Limb (tissue), 2 donors: ENCODE data around the gene MSI1.
A peak's percentile ranks its signal among the peaks of the same experiment; 100 is the strongest.

Source experiments
- DNase-seq, 2 donors: peaks; one replicate each; pipeline ENCODE4 v3.0.0-alpha.2; 2016; ENCODE audit errors: extremely low spot score in 2 of 2

Gene MSI1

DNA sequence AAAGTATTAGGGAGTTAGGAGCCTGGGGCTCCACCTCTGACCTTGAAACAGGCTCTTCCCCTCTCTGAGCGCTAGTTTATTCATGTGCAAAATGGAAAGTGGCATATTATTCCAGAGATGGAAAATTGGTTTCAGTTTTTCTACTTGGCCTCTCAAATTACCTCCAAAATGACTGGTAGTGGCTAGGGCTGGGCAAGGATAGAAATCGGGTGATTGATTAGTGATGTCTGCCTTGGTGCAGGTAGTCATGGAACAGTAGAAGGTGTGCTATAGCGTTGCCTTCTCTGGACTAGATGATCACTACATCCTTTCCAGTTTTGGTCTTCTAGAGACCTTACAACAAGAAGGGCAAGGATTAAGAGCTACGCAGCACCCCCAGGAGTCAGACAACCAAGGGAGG, 8.6 kb upstream of the MSI1 start:
- DNase-seq: no peak

DNA sequence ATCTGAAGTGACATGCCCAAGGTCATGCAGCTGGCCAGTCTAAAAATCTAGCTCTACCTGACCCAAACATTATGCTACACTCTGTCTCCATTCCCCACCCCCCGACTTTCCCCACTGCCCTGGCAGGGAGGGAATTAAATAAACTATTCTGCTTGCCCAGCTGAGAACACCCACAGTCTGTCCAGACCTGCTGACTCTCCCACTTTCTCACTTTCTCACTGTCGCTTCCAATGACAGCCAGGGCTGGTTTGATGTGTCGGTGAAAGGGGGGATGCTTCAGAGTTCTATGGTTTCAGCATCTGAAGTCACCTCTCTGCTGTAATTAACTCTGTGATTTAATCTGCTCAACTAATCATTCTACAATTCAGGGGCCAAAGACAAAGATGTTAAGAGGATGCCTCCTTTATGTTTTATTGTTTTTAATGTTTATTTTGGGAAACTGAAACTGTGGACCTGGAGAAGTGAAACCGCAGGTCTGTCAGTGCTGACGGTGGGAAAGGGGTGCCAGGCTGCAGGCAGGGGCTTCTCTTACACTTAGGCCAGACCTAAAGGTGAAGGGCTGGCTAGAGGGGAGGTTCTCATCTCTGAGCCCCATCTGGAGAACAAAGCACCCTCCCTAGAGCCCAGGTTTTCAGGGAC, 8.1 kb upstream of the MSI1 start:
- DNase-seq: no peak

DNA sequence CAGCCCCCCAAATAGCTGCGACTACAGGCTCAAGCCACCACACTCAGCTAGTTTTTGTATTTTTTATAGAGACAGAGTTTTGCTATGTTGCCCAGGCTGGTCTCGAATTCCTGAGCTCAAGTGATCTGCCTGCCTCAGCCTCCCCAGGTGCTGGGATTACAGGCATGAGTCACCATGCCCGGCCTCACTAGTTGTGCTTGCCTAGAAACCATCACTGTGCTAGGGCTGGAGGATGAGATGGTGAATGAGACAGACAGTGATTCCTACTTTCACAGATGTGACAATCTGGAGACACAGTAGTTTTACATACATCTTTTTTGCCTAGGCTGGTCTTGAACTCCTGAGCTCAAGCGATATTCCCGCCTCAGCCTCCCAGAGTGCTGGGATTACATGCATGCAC, 7.5 kb upstream of the MSI1 start:
- DNase-seq: no peak

DNA sequence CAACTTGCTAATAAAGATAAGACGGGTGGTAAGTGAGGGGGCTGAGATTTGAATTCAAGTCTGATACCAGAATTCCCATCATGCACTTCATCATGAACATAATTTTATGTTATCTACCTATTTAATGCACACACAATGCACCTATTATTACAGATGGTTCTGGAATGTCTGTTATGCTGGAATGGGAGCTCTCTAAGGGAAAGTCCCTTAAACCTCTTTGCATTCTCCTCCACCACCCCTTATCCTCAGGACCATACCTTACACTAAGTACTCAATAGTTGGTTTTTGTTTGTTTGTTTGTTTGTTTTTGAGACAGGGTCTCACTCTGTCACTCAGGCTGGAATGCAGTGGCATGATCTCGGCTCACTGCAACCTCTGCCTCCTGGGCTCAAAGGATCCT, 7.0 kb upstream of the MSI1 start:
- DNase-seq: no peak

DNA sequence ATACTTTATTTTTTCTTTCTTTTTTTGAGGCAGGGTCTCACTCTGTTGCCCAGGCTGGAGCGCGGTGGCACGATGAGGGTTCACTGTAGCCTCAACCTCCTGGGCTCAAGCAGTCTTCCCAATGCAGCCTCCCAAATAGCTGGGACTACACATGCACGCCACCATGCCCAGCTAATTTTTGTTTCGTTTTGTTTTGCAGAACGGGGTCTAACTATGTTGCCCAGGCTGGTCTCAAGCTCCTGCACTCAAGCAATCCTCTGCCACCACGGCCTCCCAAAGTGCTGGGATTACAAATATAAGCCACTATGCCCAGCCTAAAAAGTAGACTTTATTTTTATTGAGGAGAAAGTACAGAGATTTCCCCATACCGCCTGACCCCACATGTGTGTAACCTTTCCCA, 4.7 kb upstream of the MSI1 start:
- no peak for DNase-seq

DNA sequence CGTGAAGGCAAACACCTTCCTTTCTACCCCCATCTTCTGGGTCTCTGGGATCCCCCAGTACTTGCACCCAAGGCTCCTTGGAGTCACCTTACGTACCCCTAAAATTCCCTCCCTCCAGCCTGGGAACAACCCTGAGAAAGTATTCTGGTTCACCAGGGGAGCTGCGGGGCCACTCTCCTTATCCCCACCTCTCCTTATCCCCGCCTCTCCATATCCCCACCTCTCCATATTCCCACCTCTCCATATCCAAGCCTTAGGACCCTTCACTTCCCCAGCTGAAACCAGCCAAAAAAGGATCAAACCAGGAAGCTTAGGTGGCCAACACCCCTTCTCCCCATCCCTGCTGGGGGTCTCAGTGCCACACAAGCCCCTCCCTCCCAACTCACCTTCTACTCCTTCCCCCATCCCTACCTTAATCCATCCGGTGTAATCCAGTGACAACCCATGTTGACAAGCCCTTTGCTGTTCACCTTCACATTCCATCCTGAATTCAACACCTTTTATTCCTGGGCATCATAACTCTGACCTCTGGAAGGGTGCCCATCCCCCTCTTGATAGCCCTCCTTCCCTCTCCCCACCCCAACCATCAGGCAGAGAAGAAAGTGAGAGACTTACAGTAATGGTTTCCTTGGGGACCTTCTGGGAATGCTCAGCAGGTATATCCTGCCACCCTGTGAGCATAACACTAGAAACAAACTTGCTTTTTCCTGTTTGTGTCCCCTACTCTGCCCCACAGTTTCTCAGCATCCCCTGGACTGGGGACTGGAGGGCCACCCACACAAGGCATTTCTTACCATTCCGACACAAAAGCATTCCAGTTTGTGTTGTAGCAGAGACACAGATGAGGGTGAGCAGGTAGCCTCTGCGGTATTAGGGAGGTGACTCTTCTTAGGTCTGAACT, 1.6 kb upstream of the MSI1 start:
- DNase-seq: no peak

DNA sequence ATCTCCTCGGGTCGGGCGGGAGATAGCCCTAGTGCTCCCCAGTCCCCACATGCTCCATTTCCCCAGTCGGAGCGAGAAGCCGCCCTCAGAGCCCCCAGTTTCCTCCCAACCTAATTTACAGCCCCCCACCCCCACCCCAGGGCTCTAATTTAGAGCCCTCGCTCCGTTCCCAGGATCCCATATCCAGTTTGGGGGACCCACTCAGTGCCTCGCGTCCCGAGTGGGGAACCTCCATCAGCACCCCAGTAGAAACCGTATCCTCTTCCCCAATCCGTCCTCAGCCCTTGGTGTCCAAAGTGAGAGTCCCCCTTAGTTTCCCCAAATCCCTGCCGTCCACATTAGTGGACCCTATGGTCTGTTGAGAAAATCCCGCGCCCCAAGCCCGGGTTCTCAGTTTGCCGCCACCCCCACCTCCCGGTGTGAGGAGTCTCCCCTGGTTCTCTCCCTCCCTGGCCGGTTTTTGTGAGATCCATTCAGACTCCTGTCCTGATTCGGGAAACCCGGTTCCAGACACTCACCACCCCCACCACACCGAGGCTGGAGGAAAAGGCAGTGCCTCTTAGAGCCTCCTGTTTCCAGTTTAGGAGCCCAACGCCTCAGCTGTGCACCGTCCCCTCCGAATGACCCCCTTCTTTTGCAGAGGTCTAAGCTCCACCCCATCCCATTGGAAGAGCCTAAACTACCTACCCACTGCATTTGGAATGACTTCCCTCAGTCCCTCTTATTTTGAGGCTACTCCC, 809 bp upstream of the MSI1 start:
- DNase-seq: no peak

DNA sequence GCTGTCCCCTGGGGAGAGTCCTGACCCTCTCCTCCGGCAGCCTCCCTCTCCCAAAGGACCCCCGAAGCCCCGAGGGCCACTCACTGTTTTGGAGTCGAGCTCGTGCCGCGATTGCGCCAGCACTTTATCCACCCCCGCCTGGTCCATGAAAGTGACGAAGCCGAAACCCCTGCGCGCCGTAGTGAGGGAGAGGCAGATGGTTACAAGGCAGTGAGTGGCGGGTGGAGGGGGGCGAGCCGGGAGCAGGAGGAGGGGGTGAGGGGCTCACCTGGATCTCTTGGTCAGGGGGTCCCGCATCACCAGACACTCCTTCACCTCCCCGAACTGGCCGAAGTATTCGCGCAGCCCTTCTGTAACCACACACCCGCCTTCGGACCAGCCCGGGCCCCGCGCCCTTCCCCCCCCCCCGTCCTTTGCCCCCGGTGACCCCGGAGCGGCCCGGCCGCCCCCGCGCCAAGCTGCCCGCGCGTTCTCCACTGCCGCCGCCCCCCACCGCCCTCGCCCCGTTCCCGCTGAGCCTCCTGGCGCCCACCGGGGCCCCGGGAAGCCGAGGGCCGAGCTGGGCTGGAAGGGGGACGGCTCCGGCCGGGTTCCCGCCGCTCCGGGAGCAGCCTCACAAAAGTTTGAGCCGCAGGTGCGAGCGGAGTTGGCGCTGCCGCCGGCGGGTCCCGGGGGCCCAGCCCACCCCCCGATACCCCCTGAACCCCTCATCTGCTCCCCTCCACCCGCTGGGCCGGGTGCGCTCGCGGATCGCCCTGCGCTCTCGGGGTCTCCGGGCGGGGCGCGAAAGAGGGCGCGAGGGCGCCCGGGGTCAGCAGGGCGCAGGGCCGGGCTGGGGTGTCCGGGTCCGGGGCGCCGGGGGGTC, 808 bp downstream of the MSI1 start:
- peak in 1 of 2 donors; percentile 68 for DNase-seq

DNA sequence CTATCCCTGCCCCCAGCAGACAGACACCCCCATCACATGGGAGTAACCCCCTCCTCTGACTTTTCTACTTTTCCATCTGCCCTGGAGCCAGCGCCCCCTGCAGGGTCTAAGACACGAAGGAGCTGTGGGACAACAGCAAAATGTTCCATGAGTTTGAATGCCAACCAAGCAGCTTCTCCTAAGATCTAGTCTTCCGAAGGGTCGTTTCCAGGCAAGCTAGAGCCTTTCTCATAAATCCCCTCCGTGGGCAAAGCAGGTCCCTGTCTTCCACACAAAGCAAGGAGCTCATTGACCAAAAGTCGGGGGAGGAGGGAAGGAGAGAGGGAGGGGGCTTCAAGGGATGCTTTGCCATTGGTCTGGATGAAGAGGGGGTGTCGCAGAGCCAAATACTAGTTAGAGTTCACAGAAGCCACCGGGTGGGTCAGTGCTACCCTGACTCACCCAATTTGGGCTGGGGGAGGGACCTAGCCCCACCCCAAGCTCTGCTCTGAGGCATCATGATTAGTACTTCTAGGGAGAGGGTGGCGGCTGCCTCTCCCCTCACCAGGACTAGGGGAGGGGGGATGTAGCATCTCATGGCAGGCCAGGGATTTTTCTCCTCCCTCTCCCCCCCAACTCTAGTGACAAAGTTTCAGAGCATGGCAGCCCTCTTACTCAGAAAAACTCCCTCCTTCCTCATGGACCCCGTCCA, 1.6 kb downstream of the MSI1 start:
- DNase-seq: peak in 1 of 2 donors; percentile 46

DNA sequence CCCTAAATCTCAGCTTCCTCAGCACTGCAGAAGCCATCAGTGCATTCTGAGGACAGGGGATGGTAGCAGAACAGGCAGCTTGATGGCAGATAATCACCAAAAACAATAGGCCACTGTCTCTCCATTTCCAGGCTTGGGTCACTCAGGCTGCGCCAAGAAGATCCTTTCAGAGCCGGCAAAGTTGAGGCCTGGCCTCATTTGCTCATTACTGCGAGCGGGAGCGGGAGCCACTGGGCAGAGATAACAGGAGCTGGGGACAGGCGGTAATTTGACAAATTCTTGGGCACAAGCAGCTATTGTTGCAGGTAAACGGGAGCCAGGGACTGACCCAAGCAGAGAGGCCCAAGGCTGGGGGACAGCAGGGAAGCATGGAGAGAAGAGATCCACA, 2.1 kb downstream of the MSI1 start:
- DNase-seq: no peak

DNA sequence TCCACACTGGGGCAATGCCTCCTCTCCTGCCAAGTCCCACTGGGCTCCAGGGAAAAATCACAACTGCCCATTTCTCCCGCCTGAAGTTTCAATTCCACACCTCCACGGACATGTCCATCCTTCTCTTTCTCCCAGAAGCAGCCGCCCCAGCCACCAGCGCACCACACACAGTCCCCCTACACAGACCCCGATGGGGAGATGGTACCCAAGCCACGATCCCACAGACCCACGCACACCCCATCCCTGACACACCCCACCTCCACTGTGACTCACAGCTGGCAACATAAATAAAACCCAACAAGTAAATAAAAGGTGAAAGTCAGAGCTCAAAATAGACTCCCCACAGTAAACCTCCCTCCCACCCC, 2.6 kb downstream of the MSI1 start:
- DNase-seq: no peak

DNA sequence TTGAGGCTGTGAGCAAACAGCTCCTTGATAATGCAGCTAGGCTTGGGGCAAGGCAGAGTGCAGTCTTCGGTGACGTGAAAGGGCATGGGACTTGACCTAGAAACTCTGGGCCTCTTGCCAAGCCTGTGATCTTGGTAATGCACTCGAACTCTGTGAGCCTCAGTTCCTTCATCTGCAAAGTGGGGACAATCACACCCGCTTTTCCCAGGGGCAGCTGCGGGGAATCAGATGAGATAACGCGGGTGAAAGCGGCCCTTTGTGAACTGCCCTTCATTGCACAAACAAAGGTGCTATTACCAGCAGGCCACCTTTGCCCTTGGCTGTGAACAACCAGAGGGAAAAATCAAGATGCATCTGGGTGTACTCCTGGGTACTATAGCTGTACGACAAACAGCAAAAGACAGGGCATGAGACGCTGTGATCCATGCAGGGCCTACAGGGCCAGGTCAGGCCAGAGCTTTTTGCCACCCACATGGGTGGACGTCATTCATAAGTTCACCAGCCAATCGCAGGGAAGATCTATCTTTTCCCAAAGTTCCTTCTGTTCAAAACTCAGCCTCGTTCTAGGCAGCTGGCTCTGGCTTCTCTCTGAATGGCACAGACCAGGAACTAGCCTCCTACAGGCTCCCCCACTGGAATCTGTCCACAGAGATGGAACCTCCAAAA, 3.2 kb downstream of the MSI1 start:
- DNase-seq: no peak

DNA sequence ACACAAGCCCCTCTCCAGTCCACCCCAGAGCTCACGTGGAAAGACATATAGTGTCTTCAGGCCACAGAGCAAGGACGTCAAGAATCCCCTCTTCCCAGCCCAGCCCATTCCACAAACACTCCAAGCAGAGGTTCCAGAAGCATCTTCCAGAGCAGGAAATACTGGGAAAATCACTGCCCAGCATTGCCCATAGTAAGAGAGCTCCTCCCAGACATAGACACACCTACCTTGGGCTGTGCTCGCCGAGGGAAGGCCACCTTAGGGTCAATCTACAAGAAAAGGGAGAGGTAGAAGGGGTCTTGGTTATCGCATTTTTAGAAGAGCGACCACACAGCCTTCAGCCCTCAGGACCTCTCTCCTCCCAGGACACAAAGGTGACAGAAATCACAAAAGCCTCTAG, 4.5 kb downstream of the MSI1 start:
- DNase-seq: no peak

DNA sequence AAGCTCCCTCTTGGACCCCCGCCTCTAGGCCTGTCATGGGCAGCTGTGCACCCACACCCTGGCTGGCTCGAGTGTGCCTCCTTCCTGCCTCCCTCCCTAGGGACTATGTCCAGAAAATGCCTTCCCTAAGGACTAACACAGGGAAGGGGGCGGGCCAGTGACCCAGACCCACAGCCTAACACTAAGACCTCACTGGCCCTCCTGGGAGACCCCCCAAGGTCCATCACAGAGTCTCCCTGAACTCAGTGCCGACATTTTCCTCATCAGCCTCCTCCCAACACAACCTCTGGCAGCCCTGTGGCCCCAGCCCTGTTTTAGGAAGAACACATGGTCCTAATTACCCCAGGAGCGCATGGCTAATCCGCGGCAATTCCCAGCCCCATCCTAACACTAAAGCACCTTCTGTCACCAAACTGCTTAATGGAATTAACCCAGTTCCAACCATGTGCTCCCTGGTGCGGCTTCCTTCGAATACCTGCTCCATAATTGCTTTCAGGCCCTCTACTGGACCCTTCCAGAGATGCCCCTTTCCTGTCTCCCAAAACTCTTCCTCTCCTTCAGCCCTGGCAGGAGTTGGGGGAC, 5.6 kb downstream of the MSI1 start:
- no peak for DNase-seq

DNA sequence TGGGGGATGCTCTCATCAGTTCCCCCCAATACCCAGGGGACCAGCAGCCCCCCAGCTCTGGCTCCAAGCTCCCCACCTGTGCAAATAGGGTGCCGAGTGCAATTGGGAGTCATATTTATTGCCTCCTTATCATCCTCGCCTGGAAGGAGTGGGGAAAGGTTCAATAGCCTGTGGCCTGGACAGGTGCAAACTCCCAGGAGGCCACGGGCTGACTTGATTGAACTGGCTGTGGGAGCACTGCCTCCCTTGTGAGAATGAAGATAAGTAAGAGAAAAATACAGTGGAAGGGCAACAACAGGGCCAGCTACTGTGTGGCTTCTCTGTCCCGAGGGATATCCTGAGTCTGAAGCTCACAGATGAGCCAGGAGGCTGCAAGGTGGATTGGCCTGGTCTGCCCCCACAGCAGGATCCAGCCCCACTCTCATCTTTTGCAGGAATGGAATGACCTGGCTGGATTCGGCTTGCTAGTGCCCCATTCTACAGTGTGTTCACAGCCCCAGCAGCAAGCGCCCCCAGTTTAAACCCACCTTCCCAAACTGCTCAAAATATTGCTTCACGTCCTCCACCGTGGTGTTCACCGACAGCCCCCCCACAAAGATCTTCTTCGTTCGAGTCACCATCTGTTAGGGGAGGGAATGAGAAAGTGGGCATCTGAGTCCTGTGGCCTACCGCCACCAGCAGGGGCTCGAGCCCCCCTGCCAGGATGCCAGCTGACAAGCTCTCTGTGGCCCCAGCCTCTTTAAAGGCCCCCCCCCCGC, 6.3 kb downstream of the MSI1 start:
- DNase-seq: no peak

DNA sequence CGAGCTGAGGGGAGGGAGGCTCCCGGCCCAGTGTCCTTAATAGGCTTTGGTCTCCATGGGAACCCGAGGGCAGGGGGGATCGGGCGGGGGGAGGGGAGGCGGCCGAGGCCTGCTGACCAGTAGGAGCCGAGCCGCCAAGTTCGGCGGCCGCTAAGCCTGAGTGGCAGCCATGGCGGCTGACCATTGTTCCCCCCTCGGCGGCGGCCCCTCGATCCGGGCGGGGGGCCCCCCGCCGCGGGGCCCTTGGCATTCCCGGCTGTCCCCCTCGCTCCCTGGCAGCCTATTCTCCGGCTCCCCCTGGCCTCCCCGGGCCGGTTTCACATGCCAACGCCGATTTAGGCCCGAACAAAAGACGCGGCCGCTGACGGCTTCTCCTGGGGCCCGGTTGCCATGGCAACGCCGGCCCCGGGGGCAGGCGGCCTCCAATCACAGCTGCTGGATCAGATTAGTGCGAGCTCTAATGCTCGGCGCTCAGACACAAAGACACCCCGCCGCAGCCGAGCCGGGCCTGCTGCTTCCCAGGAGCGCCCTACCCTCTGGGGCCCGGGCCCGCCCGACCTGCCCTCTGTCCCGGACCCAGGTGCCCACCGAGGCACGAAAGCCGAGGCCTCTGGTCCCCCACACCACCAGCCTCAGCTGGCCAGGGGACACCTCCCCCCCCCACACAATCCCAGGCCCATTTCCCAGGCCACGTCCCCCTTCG, 7.3 kb downstream of the MSI1 start:
- DNase-seq: peak; percentile 70 to 91

DNA sequence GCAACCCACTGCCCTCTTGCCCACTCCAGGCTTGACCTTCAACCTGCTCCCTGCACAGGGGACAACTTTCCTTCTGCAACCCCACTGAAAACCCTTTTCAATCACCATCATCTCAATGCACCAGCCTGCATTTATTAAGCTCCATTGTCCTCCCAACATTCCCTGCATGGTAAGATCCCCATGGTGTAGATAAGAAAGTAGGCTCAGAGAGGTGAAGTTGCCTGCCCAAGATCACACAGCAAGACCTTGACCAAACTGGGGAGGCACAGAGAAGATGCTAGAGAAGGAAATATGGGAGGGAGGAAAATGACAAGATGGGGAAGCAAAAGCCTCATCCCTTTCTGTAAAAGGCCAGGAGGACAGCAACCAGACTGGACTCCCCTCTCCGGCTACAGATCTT, 9.8 kb downstream of the MSI1 start:
- no peak for DNase-seq

DNA sequence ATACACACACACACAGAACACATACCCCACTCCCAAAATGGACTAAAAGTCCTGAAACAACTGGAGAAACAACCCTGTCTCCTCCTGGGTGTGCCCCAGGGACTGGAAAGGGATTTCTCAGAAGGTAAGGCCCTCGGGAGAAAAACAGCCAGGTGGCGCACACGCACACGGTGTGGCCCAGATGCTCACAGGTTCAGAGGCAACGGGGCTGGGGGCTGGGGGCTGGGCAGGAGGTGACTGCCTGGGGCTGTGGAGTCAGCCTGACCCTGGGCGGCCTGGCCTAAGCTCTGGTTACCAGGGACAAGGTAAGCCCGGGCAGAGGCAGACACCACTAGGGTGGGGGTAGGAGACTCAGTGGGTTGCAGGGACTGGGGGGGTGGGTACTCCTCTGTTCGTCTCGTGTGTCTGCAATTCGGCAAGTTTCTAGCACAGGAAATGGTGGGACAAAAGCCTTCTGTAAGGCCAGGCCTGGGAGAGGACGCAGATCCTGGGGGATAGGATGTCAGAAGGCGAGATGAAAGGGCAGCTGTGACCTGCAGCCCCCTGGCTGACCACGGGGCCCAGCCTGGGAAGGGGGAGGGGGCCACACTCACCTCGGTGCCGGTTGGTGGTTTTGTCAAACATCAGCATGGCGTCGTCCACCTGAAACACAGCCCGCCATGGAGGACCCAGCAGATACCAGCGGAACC, 10.4 kb downstream of the MSI1 start:
- no peak for DNase-seq
